PC-3 (cell line): ENCODE data around the gene TMEM97.

ENCODE experiments used
- CTCF ChIP-seq: fragments of 300-600 bp; sonication (generic); conservative IDR thresholded peaks from 2 replicates; pipeline ENCODE4 v1.5.1; 2017; ENCODE audit warnings: antibody characterized with exemption, low read depth, mild to moderate bottlenecking, low read length
- EZH2 ChIP-seq: fragments of 300-600 bp; sonication (generic); IDR thresholded peaks from one replicate; pipeline ENCODE4 v1.6.1; 2017; ENCODE audit warnings: antibody characterized with exemption, mild to moderate bottlenecking, low read length; ENCODE audit not compliant: unreplicated experiment

GRCh38 chr17:28271431-28271830 is 47.6 kb upstream of the TMEM97 start:
- TF ChIP-seq CTCF, result no peak
- no peak for TF ChIP-seq EZH2
